C4-2B (cell line): ENCODE measurements around the gene BABAM2.

Source experiments
- CTCF ChIP-seq: fragments of 450-650 bp; conservative IDR thresholded peaks from 2 replicates; pipeline ENCODE4 v1.5.1; 2017; ENCODE audit warnings: mild to moderate bottlenecking
- ZFX ChIP-seq: fragments of 450-650 bp; IDR thresholded peaks from 2 replicates; pipeline ENCODE4 v1.6.1; 2017

- TF ChIP-seq ZFX (no peak), CTCF (no peak)
Measured at GRCh38 chr2:27884601-27885000, 5.9 kb upstream of the BABAM2 start.
